Right atrium auricular region (tissue), 2 donors: ENCODE data around the gene RNFT2. TPM values are rescaled to one million over a fixed set of nuclear protein-coding genes. Genes with fewer than 3 reads are reported as not detected.
A peak's percentile ranks its signal among the peaks of the same experiment; 100 is the strongest.

Experiments
- DNase-seq: peaks from one replicate; pipeline ENCODE4 v3.0.0-alpha.2; 2019; ENCODE audit warnings: low spot score
- H3K27ac ChIP-seq, 2 donors: fragments of 200-600 bp; sonication (generic); 1 replicate in 1 of 2; 2 replicates in 1 of 2; pipeline ENCODE4 v1.5.1; 2016 to 2019
- H3K27me3 ChIP-seq, 2 donors: fragments of 200-600 bp; sonication (generic); one replicate each; pipeline versions ENCODE4 v1.5.1 to v1.6.0; 2017 to 2019
- H3K36me3 ChIP-seq: fragments of 200-600 bp; sonication (generic); one replicate; pipeline ENCODE4 v1.5.1; 2016
- H3K4me1 ChIP-seq, 2 donors: fragments of 200-600 bp; sonication (generic); one replicate each; pipeline versions ENCODE4 v1.5.1 to v1.6.0; 2017 to 2019
- H3K4me3 ChIP-seq, 2 donors: fragments of 200-600 bp; sonication (generic); 1 replicate in 1 of 2; 2 replicates in 1 of 2; pipeline ENCODE4 v1.5.1; 2017 to 2019; ENCODE audit warnings: mild to moderate bottlenecking in 1 of 2, moderate library complexity in 1 of 2
- H3K9me3 ChIP-seq, 2 donors: fragments of 200-600 bp; sonication (generic); one replicate each; pipeline ENCODE4 v1.5.1; 2019
- CTCF ChIP-seq, 2 donors: fragments of 200-600 bp; sonication (generic); IDR thresholded peaks; one replicate each; pipeline ENCODE4 v1.5.1; 2019; ENCODE audit warnings: antibody characterized with exemption in 2 of 2
- total RNA-seq, 2 donors: library from RNA; depleted of rRNA; stranded (reverse); fragments of >200 nt; gene quantifications; one replicate each; pipeline ENCODE4 v1.1.0, GENCODE V29; 2016

The RNFT2 gene
- total RNA-seq, 2 donors from 2014 or later: 0.89 to 1.1 TPM

DNA sequence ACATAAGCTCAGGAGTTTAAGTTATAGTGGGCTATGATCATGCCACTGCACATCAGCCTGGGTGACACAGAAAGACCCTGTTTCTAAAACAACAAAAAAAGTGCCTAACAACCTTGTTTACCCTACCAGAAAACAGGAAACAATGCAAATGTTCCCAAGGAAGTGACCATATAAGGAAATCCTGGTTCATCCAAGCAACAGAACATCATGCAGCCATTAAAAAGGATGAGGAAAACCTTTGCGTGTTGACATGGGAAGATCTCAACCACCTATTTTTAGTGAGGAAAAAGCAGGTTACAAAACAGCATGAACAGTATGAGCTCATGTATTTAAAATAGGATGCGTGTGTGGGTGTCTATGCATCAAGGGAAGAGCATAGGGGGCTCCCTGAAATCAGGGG, 129.4 kb downstream of the RNFT2 start:
- H3K4me1 ChIP-seq: no peaks in the 10 kb centered on the region
- H3K27me3 ChIP-seq: no peaks in the 10 kb centered on the region
- H3K27ac ChIP-seq: no peak overlapping the region
- no peak overlapping the region for H3K4me3 ChIP-seq
- no peak for DNase-seq
- H3K9me3 ChIP-seq: no peaks in the 10 kb centered on the region
- no peaks in the 10 kb centered on the region for H3K36me3 ChIP-seq
- no peak for TF ChIP-seq CTCF (IDR thresholded peaks at IDR 0.05)

- Histone ChIP-seq H3K4me3 (no peak overlapping the region), H3K27me3 (no peaks in the 10 kb centered on the region), H3K36me3 (no peaks in the 10 kb centered on the region), H3K27ac (no peak overlapping the region), H3K4me1 (no peaks in the 10 kb centered on the region), H3K9me3 (peaks cover 0 to 12% of the 10 kb centered on the region in 2 donors)
- no peak for DNase-seq
- TF ChIP-seq CTCF (IDR thresholded peaks at IDR 0.05): no peak
These were observed 132.2 kb downstream of the RNFT2 start for GRCh38 chr12:116870306-116870705.

DNA sequence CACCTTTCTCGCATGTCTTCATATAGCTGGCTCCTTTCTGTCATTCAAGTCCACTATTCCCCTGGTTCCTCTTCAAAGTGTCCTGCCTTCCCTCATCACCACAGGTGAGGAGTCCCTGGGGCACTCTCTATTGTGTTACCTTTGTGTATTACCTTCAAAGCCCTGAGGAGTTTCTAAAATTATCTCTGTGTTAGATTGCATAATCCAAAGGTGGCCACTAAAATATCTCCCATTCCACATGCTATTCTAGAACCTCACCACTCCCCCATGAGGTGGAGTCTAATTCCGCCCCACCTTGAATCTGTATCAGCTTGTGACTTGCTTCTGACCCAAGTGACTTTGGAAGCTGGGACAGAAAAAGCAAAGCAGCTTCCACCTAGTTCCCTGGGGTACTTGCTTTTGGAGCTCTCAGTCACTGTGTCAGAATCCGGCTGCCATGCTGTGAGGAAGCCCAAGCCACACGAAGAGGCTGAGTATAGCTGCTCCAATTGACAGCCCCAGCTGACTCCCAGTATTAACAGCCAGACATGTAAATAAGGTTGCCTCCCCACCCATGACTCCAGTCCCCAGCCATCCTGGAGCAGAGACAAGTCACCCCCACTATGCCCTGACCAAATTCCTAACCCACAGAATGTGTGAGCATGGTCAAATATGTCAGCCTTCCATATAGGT, 136.3 kb downstream of the RNFT2 start:
- no peak for TF ChIP-seq CTCF (IDR thresholded peaks at IDR 0.05)
- peaks cover 0 to 14% of the 10 kb centered on the region in 2 donors for H3K4me1 ChIP-seq
- DNase-seq: no peak
- H3K27me3 ChIP-seq: peaks cover 12 to 18% of the 10 kb centered on the region in 2 donors
- no peaks in the 10 kb centered on the region for H3K36me3 ChIP-seq
- no peak overlapping the region for H3K4me3 ChIP-seq
- no peak overlapping the region for H3K27ac ChIP-seq
- peaks cover 0 to 12% of the 10 kb centered on the region in 2 donors for H3K9me3 ChIP-seq

GRCh38 chr12:116876151-116876869, 138.2 kb downstream of the RNFT2 start:
- no peak for DNase-seq
- Histone ChIP-seq H3K27me3 (peaks cover 12 to 27% of the 10 kb centered on the region in 2 donors), H3K4me1 (peaks cover 0 to 28% of the 10 kb centered on the region in 2 donors), H3K9me3 (peaks cover 0 to 12% of the 10 kb centered on the region in 2 donors), H3K27ac (no peak overlapping the region), H3K36me3 (no peaks in the 10 kb centered on the region), H3K4me3 (no peak overlapping the region)
- no peak for TF ChIP-seq CTCF (IDR thresholded peaks at IDR 0.05)

DNA sequence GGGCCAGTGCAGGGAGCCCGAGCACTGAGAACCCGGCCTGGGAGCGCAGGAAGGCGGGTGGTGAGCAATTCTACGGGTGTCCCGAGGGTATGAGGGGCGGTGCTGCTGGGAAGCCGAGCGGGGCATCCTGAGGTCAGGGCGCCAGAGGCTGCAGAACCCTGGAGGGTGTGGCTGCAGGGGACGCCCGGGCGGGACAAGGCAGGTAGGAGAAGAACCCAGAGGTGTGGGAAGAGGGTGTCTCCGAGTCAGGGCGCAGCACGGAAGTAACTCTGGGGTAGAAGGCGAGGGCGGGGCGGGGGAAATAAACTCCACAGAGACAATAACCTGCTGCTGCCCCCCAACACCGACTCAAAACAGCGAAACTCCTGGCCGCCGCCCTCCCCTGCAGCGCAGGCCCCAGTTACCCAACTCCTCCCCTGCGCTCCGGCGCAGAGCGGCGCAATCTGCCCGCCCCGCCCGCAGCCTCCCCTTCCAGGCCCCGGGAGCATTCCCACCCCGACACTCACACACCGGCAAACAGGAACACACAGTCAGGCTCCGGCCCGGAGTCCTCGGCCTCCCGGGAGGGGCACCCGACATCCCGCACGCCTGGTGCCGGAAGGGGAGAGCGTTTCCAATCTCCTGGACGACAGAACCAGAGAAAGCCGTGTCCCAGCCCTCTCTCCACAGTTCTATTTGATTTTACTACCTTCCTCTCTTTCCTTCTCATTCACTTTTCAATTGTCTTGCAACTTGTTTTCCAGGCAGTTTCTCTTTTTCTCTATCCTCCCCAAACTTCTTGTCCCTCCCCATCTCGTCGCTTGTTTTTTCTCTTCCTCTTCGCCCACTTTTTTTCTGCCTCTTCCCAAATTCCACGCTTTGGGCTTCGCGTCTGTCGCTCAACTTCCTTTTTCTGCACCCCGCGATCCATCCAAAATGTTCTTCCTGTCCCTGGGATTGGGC, 140.7 kb downstream of the RNFT2 start:
- DNase-seq: no peak
- no peak for TF ChIP-seq CTCF (IDR thresholded peaks at IDR 0.05)
- Histone ChIP-seq H3K4me1 (peaks cover 0 to 41% of the 10 kb centered on the region in 2 donors), H3K4me3 (peak overlapping the region in 1 of 2 donors; percentile 34), H3K36me3 (no peaks in the 10 kb centered on the region), H3K27ac (no peak overlapping the region), H3K9me3 (peaks cover 0 to 12% of the 10 kb centered on the region in 2 donors), H3K27me3 (peaks cover 19 to 34% of the 10 kb centered on the region in 2 donors)
